Skeletal muscle tissue (tissue), 4 donors: ENCODE results near the gene SCGB1D2. TPM values are rescaled to one million over a fixed set of nuclear protein-coding genes. Genes with fewer than 3 reads are reported as not detected.

Experiments
- H3K27ac ChIP-seq: one replicate; pipeline ENCODE4 v1.7.0; 2013; ENCODE audit warnings: mild to moderate bottlenecking, low read depth, low read length, inconsistent platforms
- H3K27me3 ChIP-seq, 3 donors: one replicate each; pipeline ENCODE4 v1.7.0; 2013; ENCODE audit warnings: low read length in 3 of 3; ENCODE audit not compliant: control insufficient read depth in 3 of 3, insufficient read depth in 3 of 3
- H3K36me3 ChIP-seq, 3 donors: one replicate each; pipeline ENCODE4 v1.7.0; 2013; ENCODE audit warnings: low read length in 3 of 3; ENCODE audit not compliant: control insufficient read depth in 3 of 3, insufficient read depth in 3 of 3
- H3K4me1 ChIP-seq, 3 donors: one replicate each; pipeline ENCODE4 v1.7.0; 2013; ENCODE audit warnings: low read length in 3 of 3, mild to moderate bottlenecking in 3 of 3; ENCODE audit not compliant: control insufficient read depth in 3 of 3, insufficient read depth in 3 of 3
- H3K4me3 ChIP-seq, 3 donors: one replicate each; pipeline ENCODE4 v1.7.0; 2013; ENCODE audit warnings: low read length in 3 of 3
- H3K9ac ChIP-seq, 3 donors: one replicate each; pipeline ENCODE4 v1.7.0; 2013; ENCODE audit warnings: low read length in 3 of 3, mild to moderate bottlenecking in 3 of 3, moderate library complexity in 2 of 3, low read depth in 1 of 3
- H3K9me3 ChIP-seq, 3 donors: one replicate each; pipeline ENCODE4 v1.7.0; 2013; ENCODE audit warnings: low read length in 3 of 3; ENCODE audit not compliant: control insufficient read depth in 3 of 3
- total RNA-seq: library from RNA; depleted of rRNA; stranded (reverse); fragments of >200 nt; gene quantifications from one replicate; pipeline ENCODE4 v1.2.3, GENCODE V29; 2014
- donor health status: Osteomylitis.

SCGB1D2 gene
- total RNA-seq, 1 donor from 2014 or later: not detected

DNA sequence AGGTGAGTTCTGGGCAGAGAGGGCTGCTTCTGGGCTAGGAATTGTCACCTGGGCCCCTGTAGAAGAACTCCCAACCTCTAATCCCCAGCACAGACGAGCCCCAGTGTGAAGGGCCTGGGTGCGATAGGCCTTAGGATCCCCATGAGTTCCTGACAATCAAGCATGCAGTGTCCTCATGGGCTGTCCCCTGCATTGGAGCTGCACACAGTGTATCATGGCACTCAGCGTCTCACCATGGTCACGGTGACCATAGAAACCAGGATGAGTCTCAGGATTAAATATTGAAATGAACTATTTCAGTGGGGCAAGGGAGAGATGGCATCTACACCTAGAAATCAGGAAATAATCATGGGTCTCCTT lies 33.3 kb upstream of the SCGB1D2 start:
- Histone ChIP-seq H3K27ac (no peak overlapping the region), H3K9ac (no peak overlapping the region), H3K4me3 (no peak overlapping the region), H3K27me3 (peaks cover 0 to 3% (median 0%) of the 10 kb centered on the region in 3 donors), H3K9me3 (no peaks in the 10 kb centered on the region), H3K36me3 (no peaks in the 10 kb centered on the region), H3K4me1 (no peaks in the 10 kb centered on the region)

DNA sequence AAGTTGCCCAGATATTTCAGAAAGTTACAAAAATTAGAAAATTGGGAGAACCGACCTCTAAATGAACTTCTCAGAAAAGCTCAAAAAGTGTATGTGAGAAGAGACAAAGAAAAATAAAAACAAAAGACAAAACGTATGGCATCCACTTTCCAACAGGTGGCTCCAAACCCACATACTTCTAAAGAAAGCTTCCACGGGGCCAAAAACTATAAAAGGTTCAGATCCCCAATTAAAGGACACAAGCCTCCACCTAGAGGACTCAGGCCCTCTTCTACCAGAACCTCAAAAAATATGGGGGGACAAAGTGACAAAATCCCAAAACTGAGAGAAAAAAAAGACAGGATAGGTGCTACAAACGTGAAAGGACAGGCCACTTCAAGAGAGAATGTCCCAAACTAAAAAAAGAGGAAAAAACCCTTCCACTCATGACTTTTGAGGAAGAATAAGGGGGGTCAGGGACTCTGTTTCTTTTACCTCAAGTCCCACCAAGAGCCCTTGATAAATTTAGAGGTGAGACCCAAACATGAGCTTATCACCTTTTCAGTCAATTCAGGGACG lies 24.8 kb upstream of the SCGB1D2 start:
- no peaks in the 10 kb centered on the region for H3K36me3 ChIP-seq
- peaks cover 0 to 5% (median 2%) of the 10 kb centered on the region in 3 donors for H3K9me3 ChIP-seq
- no peaks in the 10 kb centered on the region for H3K27me3 ChIP-seq
- H3K9ac ChIP-seq: no peak overlapping the region
- H3K27ac ChIP-seq: no peak overlapping the region
- no peaks in the 10 kb centered on the region for H3K4me1 ChIP-seq
- no peak overlapping the region for H3K4me3 ChIP-seq

GRCh38 chr11:62221498-62221897 lies 20.5 kb upstream of the SCGB1D2 start:
- Histone ChIP-seq H3K9me3 (peaks cover 4 to 19% (median 10%) of the 10 kb centered on the region in 3 donors), H3K27ac (no peak overlapping the region), H3K27me3 (no peaks in the 10 kb centered on the region), H3K4me3 (no peak overlapping the region), H3K4me1 (no peaks in the 10 kb centered on the region), H3K9ac (no peak overlapping the region), H3K36me3 (no peaks in the 10 kb centered on the region)

GRCh38 chr11:62223095-62223494 lies 18.9 kb upstream of the SCGB1D2 start:
- no peak overlapping the region for H3K9ac ChIP-seq
- H3K9me3 ChIP-seq: peaks cover 4 to 19% (median 10%) of the 10 kb centered on the region in 3 donors
- H3K27ac ChIP-seq: no peak overlapping the region
- no peaks in the 10 kb centered on the region for H3K4me1 ChIP-seq
- no peaks in the 10 kb centered on the region for H3K27me3 ChIP-seq
- no peak overlapping the region for H3K4me3 ChIP-seq
- H3K36me3 ChIP-seq: no peaks in the 10 kb centered on the region

DNA sequence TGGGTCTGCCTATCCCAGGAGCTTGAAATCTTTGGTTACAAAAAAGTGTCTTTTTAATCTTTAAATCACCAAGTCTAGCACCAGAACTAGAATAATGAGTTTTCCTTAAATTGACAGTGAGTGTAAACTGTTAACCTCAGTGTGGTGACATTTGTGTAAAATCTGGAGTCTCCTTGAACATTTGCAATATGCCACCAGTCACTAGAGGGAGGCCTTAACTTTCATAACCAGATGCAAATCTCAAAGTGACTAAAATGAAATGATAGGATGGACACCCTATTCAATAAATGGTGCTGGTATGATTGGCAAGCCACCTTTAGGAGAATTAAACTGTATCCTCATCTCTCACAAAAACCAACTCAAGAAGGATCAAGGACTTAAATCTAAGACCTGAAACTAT lies 8.3 kb upstream of the SCGB1D2 start:
- Histone ChIP-seq H3K36me3 (no peaks in the 10 kb centered on the region), H3K9ac (no peak overlapping the region)

GRCh38 chr11:62236187-62236586 lies 5.9 kb upstream of the SCGB1D2 start:
- Histone ChIP-seq H3K27ac (no peak overlapping the region), H3K36me3 (no peaks in the 10 kb centered on the region), H3K27me3 (peaks cover 0 to 9% (median 7%) of the 10 kb centered on the region in 3 donors), H3K4me3 (no peak overlapping the region), H3K9ac (no peak overlapping the region), H3K4me1 (no peaks in the 10 kb centered on the region), H3K9me3 (no peaks in the 10 kb centered on the region)

More for the DNA sequence above, 8.3 kb upstream of the SCGB1D2 start:
- Histone ChIP-seq H3K27me3 (peaks cover 0 to 9% (median 5%) of the 10 kb centered on the region in 3 donors), H3K27ac (no peak overlapping the region), H3K4me1 (no peaks in the 10 kb centered on the region), H3K4me3 (no peak overlapping the region), H3K9me3 (no peaks in the 10 kb centered on the region)

DNA sequence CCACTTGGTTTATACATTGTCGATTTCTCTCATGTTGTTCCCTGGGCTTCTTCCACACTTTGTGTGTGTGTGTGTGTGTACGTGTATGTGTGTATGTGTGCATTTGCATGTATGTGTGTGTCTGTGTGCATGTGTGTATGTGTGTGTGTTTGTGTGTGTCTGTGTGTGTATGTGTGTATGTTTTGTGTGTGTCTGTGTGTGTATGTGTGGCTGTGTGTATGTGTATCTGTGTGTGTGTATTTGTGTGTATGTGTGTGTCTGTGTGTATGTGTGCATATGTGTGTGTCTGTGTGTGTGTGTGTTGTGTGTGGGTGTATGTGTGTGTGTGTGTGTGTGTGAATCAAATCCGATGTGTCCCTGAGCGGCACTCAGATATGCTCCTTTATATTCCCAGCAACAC lies 4.5 kb upstream of the SCGB1D2 start:
- Histone ChIP-seq H3K27ac (no peak overlapping the region), H3K9ac (no peak overlapping the region), H3K4me1 (peaks cover 0 to 10% (median 6%) of the 10 kb centered on the region in 3 donors), H3K9me3 (no peaks in the 10 kb centered on the region), H3K27me3 (peaks cover 0 to 9% (median 7%) of the 10 kb centered on the region in 3 donors), H3K4me3 (no peak overlapping the region), H3K36me3 (no peaks in the 10 kb centered on the region)

- H3K36me3 ChIP-seq: no peaks in the 10 kb centered on the region
- no peak overlapping the region for H3K27ac ChIP-seq
- H3K4me3 ChIP-seq: no peak overlapping the region
- no peaks in the 10 kb centered on the region for H3K9me3 ChIP-seq
- H3K9ac ChIP-seq: no peak overlapping the region
- H3K27me3 ChIP-seq: peaks cover 0 to 9% (median 7%) of the 10 kb centered on the region in 3 donors
- H3K4me1 ChIP-seq: peaks cover 0 to 14% (median 6%) of the 10 kb centered on the region in 3 donors
Observed at GRCh38 chr11:62238151-62238550, 3.9 kb upstream of the SCGB1D2 start.

- H3K27ac ChIP-seq: no peak overlapping the region
Observed at GRCh38 chr11:62241095-62241494, 944 bp upstream of the SCGB1D2 start.

DNA sequence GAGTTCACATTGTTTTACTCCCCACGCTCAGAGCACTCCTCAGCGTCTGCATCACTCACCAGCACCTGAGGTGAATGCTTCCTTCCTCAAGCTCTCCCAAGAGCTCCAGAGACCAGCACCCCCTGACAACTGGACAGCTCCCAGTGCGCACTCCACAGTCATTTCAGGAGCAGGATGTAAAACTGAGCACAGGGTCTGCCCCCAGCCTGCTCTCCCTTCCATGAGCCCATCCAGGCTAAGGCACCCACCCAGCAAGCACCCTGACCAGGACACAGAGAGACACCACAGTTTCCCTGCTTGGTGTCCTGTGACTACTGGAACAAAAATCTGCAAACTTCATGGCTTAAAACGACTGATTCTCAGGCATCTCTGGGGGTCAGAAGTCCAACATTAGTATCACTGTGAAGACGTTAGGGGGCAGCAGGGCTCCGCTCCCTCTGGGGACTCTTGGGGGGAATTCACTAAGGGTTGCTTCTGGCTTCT lies 3.3 kb downstream of the SCGB1D2 start:
- no peaks in the 10 kb centered on the region for H3K36me3 ChIP-seq
- no peak overlapping the region for H3K9ac ChIP-seq
- peaks cover 0 to 5% (median 0%) of the 10 kb centered on the region in 3 donors for H3K27me3 ChIP-seq
- H3K4me3 ChIP-seq: no peak overlapping the region
- H3K4me1 ChIP-seq: peaks cover 0 to 16% (median 6%) of the 10 kb centered on the region in 3 donors
- H3K27ac ChIP-seq: no peak overlapping the region
- H3K9me3 ChIP-seq: peaks cover 0 to 2% (median under 1%) of the 10 kb centered on the region in 3 donors

More at GRCh38 chr11:62241095-62241494, 944 bp upstream of the SCGB1D2 start:
- peaks cover 0 to 16% (median 6%) of the 10 kb centered on the region in 3 donors for H3K4me1 ChIP-seq
- H3K9me3 ChIP-seq: no peaks in the 10 kb centered on the region
- H3K27me3 ChIP-seq: peaks cover 0 to 9% (median 5%) of the 10 kb centered on the region in 3 donors
- H3K9ac ChIP-seq: no peak overlapping the region
- H3K4me3 ChIP-seq: no peak overlapping the region
- no peaks in the 10 kb centered on the region for H3K36me3 ChIP-seq
